K562 (cell line): ENCODE measurements around the gene DSPP. TPM values are rescaled to one million over a fixed set of nuclear protein-coding genes. Genes with fewer than 3 reads are reported as not detected.

ENCODE experiments used
- ATAC-seq: fragments of 200-7000 bp; cut with Tn5 transposase; 3 replicates; pipeline ENCODE4 v1.9.1; 2020; ENCODE audit warnings: moderate library complexity
- BruUV-seq: library from RNA; stranded (reverse); fragments of 400-500 nt; replicated peaks from 2 replicates; lab custom pipeline; 2021; lab: Mats Ljungman, UMichigan
- CTCF ChIA-PET: fragments of 300-600 bp; formaldehyde crosslinking; extraction: SDS; loops from one replicate; lab custom pipeline; 2021; ENCODE audit warnings: low intra/inter-chr PET ratio; lab: Yijun Ruan, JAX
- POLR2A ChIA-PET: fragments of 300-600, 350-650 bp; sonication (Branson Sonifier 250); formaldehyde crosslinking; extraction: SDS; loops from one replicate; lab custom pipeline; 2021; ENCODE audit warnings: antibody characterized with exemption, inconsistent platforms; lab: Yijun Ruan, JAX
- DNase-seq, 4 experiments: peaks; one replicate each; pipeline versions ENCODE4 v3.0.0 to v3.0.0-alpha.2; 2011 to 2018; ENCODE audit warnings: low spot score in 3 of 4, mixed read lengths in 3 of 4; ENCODE audit errors: extremely low read depth in 1 of 4
- FAIRE-seq: peaks from 2 replicates; lab custom pipeline; 2011; peaks lifted over from hg19 to GRCh38; lab: Jason Lieb, UNC
- H2AFZ ChIP-seq: 2 replicates; pipeline ENCODE4 v1.6.0; 2011; ENCODE audit warnings: low read depth, low read length, control low read depth, inconsistent platforms
- H3K27ac ChIP-seq: fragments of 200-600 bp; 3 replicates; pipeline ENCODE4 v1.8.0; 2011; ENCODE audit warnings: low read depth, mild to moderate bottlenecking, control low read depth, inconsistent platforms, low read length, moderate library complexity, mixed read lengths; ENCODE audit errors: extremely low read depth
- H3K27me3 ChIP-seq, 2 experiments: fragments of 300-600 bp in 1 of 2; 2 replicates in 1 of 2; 3 replicates in 1 of 2; pipeline versions ENCODE4 v1.6.0 to v1.8.0; 2011; ENCODE audit warnings: inconsistent platforms in 2 of 2, low read length in 2 of 2, mild to moderate bottlenecking in 1 of 2, mixed read lengths in 1 of 2, moderate library complexity in 1 of 2; ENCODE audit not compliant: control insufficient read depth in 2 of 2, insufficient read depth in 2 of 2
- H3K36me3 ChIP-seq: fragments of 300-600 bp; 3 replicates; pipeline ENCODE4 v1.8.0; 2011; ENCODE audit warnings: mild to moderate bottlenecking, low read length, inconsistent platforms; ENCODE audit not compliant: control insufficient read depth, insufficient read depth
- H3K4me1 ChIP-seq, 2 experiments: fragments of 200-600 bp in 1 of 2; replicated peaks in 1 of 2; 2 replicates in 1 of 2; 3 replicates in 1 of 2; pipeline versions ENCODE4 v1.5.1 to v1.8.0; 2011; ENCODE audit warnings: inconsistent platforms in 2 of 2, low read length in 2 of 2, mild to moderate bottlenecking in 1 of 2, mixed read lengths in 1 of 2, moderate library complexity in 1 of 2; ENCODE audit not compliant: control insufficient read depth in 2 of 2, insufficient read depth in 2 of 2
- H3K4me2 ChIP-seq: 2 replicates; pipeline ENCODE4 v1.6.1; 2011; ENCODE audit warnings: low read length, control low read depth, inconsistent platforms, mixed read lengths; ENCODE audit not compliant: insufficient read depth
- H3K4me3 ChIP-seq: fragments of 200-600 bp; sonication (generic), shearing (Covaris generic); 2 replicates; pipeline ENCODE4 v1.5.1; 2016; ENCODE audit warnings: control low read depth, inconsistent platforms
- H3K79me2 ChIP-seq: fragments of 200-600 bp; 3 replicates; pipeline ENCODE4 v1.8.0; 2011; ENCODE audit warnings: low read length, inconsistent platforms; ENCODE audit not compliant: control insufficient read depth, insufficient read depth
- H3K9ac ChIP-seq, 2 experiments: 2 replicates each; pipeline versions ENCODE4 v1.6.0 to v1.6.1; 2011; ENCODE audit warnings: low read depth in 2 of 2, low read length in 2 of 2, control low read depth in 1 of 2, inconsistent platforms in 1 of 2, mild to moderate bottlenecking in 1 of 2, mixed read lengths in 1 of 2; ENCODE audit not compliant: insufficient read depth in 1 of 2
- H3K9me1 ChIP-seq: one replicate; pipeline ENCODE4 v1.6.0; 2011; ENCODE audit warnings: inconsistent platforms, mild to moderate bottlenecking, low read length, moderate library complexity; ENCODE audit not compliant: control insufficient read depth, insufficient read depth
- H3K9me3 ChIP-seq: replicated peaks from 2 replicates; pipeline ENCODE4 v1.5.1; 2011; ENCODE audit warnings: low read depth, low read length, inconsistent platforms; ENCODE audit not compliant: control insufficient read depth, insufficient read depth
- H4K20me1 ChIP-seq: replicated peaks from 2 replicates; pipeline ENCODE4 v1.6.1; 2011; ENCODE audit warnings: low read length, inconsistent platforms, mixed read lengths; ENCODE audit not compliant: control insufficient read depth, insufficient read depth
- CBFA2T2 ChIP-seq: fragments of 450-650 bp; conservative IDR thresholded peaks from 2 replicates; pipeline ENCODE4 v1.6.1; 2017; ENCODE audit warnings: mild to moderate bottlenecking
- CBX3 ChIP-seq, 2 experiments: IDR thresholded peaks; 1 replicate in 1 of 2; 2 replicates in 1 of 2; pipeline ENCODE4 v1.6.1; 2012; ENCODE audit warnings: inconsistent platforms in 2 of 2, low read length in 2 of 2, borderline replicate concordance in 1 of 2, control low read depth in 1 of 2
- CXXC5 ChIP-seq: fragments of 250-450 bp; sonication (Bioruptor Pico); IDR thresholded peaks from 2 replicates; pipeline ENCODE4 v1.8.0; 2022; ENCODE audit warnings: inconsistent platforms, mild to moderate bottlenecking, moderate library complexity
- EWSR1 ChIP-seq: fragments of 450-650 bp; IDR thresholded peaks from 2 replicates; pipeline ENCODE4 v1.6.1; 2018; ENCODE audit warnings: borderline replicate concordance, mild to moderate bottlenecking, low read depth, moderate library complexity; ENCODE audit not compliant: partially characterized antibody
- FOXM1 ChIP-seq, 2 experiments: fragments of 450-650 bp in 1 of 2; sonication (generic) in 1 of 2; formaldehyde crosslinking in 1 of 2; IDR thresholded peaks; 2 replicates each; pipeline versions ENCODE4 v1.6.1 to v1.9.0; 2017 to 2022; ENCODE audit warnings: low read depth in 2 of 2, mild to moderate bottlenecking in 2 of 2, missing genetic modification reagents in 1 of 2, moderate library complexity in 1 of 2
- KDM2B ChIP-seq: fragments of 250-450 bp; sonication (Bioruptor Pico); IDR thresholded peaks from 2 replicates; pipeline ENCODE4 v1.8.0; 2021; ENCODE audit warnings: mild to moderate bottlenecking, moderate library complexity
- PHF8 ChIP-seq: fragments of 200-600 bp; sonication (generic); IDR thresholded peaks from 2 replicates; pipeline ENCODE4 v1.6.1; 2012; ENCODE audit warnings: mixed run types, mild to moderate bottlenecking, inconsistent platforms, low read length, moderate library complexity, borderline replicate concordance
- PRPF4 ChIP-seq: fragments of 200-400 bp; formaldehyde crosslinking; IDR thresholded peaks from one replicate; pipeline ENCODE4 v1.6.1; 2017; ENCODE audit warnings: low read length, low read depth, mild to moderate bottlenecking; ENCODE audit not compliant: insufficient read depth, poor library complexity, severe bottlenecking
- U2AF2 ChIP-seq: fragments of 200-400 bp; formaldehyde crosslinking; optimal IDR thresholded peaks from 2 replicates; pipeline ENCODE3; 2017; ENCODE audit warnings: low read depth, mild to moderate bottlenecking, low read length
- ZNF174 ChIP-seq: fragments of 250-450 bp; sonication (Bioruptor Pico); IDR thresholded peaks from 2 replicates; pipeline ENCODE4 v1.4.0; 2020; ENCODE audit warnings: mild to moderate bottlenecking
- ZNF224 ChIP-seq: sonication (generic); formaldehyde crosslinking; IDR thresholded peaks from 2 replicates; pipeline ENCODE4 v1.8.0; 2022; ENCODE audit warnings: mild to moderate bottlenecking, missing genetic modification reagents
- ZNF253 ChIP-seq: fragments of 250-450 bp; sonication (Bioruptor Pico); conservative IDR thresholded peaks from 2 replicates; pipeline ENCODE4 v1.6.1; 2021; ENCODE audit warnings: mild to moderate bottlenecking
- WGBS: fragments of 100-300 bp; shearing (Covaris generic); methylation state at CpG from one replicate; pipeline ENCODE4 v1.1.6; 2016; ENCODE audit warnings: low coverage, mixed read lengths; ENCODE audit not compliant: insufficient coverage; ENCODE audit errors: missing lambda C conversion rate; 5-methylcytosine and 5-hydroxymethylcytosine counted together
- in situ Hi-C: fragments of 300-500 bp; cut with MboI; formaldehyde crosslinking; loops from 4 replicates; pipeline ENCODE4 v1.15.0; 2018; ENCODE audit warnings: inconsistent platforms, mixed read lengths
- intact Hi-C: fragments of 100-400 bp; cut with micrococcal nuclease; formaldehyde crosslinking; loops from 2 replicates; pipeline ENCODE4 v1.14.2; 2022
- polyA plus RNA-seq, 8 experiments: library from polyadenylated mRNA; depleted of rRNA in 4 of 8; stranded (reverse) in 5 of 8; unstranded in 3 of 8; fragments of >200 nt; fragmentation: Nextera tagmentation in 2 of 8; fragmentation: Illumina TruSeq in 1 of 8; extraction: Ambion mirVana in 2 of 8; extraction: Trizol in 1 of 8; gene quantifications; 2 replicates each; pipeline versions ENCODE4 v1.2.1 to v1.2.3, GENCODE V29; 2011 to 2014; ENCODE audit warnings: inconsistent platforms in 1 of 8, missing spikeins in 1 of 8
- total RNA-seq, 7 experiments: library from RNA; depleted of rRNA in 6 of 7; stranded (reverse); fragments of >200 nt in 6 of 7; fragmentation: Illumina TruSeq in 2 of 7; extraction: Trizol in 2 of 7; gene quantifications; 2 replicates each; pipeline versions ENCODE4 v1.2.1 to v1.2.3, GENCODE V29; 2011 to 2021; ENCODE audit warnings: low replicate concordance in 1 of 7
- TF ChIP-seq, protein P1 (sequence below): sonication (generic); formaldehyde crosslinking; IDR thresholded peaks from 2 replicates; pipeline ENCODE4 v1.8.0; 2022; ENCODE audit warnings: mild to moderate bottlenecking, missing genetic modification reagents
- TF ChIP-seq, protein P2 (sequence below): sonication (generic); formaldehyde crosslinking; IDR thresholded peaks from 2 replicates; pipeline ENCODE4 v1.8.0; 2022; ENCODE audit warnings: mild to moderate bottlenecking, missing genetic modification reagents

Gene DSPP
- total and polyA plus RNA-seq, 9 of the 15 experiments (the other 6 are each of a cell fraction or from before 2014, with no cell fraction given): not detected

DNA sequence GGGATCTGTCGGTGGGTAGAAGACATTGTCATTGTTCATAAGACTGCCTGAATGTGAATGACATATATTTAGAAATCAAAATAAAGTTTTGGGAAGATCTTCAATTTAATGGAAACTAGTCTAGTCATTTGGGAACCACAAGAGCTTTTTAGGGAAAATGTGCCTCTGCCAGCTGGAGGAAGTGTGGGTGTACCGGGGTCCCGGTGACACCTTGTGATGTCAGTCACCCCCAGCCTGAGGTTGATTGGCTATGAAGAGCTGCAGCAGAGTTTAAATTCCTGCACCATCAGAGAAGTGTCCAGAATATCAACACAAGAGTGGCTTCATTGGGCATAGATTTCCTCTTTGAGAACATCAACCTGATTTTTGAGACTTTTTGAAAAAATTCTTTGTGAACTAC is 41.7 kb downstream of the DSPP start, which contains the start of gene DMP1 (continued):
- TF ChIP-seq KDM2B: no peak
- TF ChIP-seq, all 486 proteins: peak for 0

DNA sequence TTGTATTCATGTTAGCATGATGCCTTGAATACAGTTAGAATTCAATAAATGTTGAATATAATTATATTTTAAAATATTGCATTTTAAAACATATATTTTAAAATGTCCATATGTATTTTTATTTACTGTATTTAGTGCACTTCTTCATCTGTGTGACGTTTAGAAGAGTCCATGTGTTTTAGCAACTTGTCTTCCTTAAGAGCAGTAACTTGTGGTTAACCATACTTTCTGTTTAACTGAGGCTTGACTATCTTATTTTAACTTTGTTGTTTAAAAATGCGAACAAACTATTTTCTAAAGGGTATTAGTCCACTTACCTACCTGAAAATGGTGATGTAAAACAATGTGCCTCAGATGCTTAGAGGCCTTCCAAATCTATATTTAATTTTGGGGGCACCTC is 42.6 kb downstream of the DSPP start:
- Histone ChIP-seq H3K79me2 (no peaks in the 10 kb centered on the region), H3K36me3 (no peaks in the 10 kb centered on the region), H3K27me3 (no peaks in the 10 kb centered on the region), H2AFZ (no peak overlapping the region)
- ATAC-seq: no peak
- no peak for TF ChIP-seq PRPF4
- TF ChIP-seq ZNF253: no peak
- TF ChIP-seq, protein P1, sequence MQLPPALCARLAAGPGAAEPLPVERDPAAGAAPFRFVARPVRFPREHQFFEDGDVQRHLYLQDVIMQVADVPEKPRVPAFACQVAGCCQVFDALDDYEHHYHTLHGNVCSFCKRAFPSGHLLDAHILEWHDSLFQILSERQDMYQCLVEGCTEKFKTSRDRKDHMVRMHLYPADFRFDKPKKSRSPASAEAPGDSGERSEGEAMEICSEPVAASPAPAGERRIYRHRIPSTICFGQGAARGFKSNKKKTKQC (CRISPR knock-in tag): no peak
- TF ChIP-seq ZNF224 (CRISPR knock-in tag): no peak
- no peak for TF ChIP-seq PHF8
- TF ChIP-seq FOXM1 (IDR thresholded peaks at IDR 0.05; ENCODE audit: low read depth): no peak
- TF ChIP-seq FOXM1 (CRISPR knock-in tag; IDR thresholded peaks at IDR 0.05; ENCODE audit: low read depth): no peak
- no peak for TF ChIP-seq CBX3 (IDR thresholded peaks at IDR 0.05; ENCODE audit: borderline replicate concordance in 1 of 2, low read length in 2 of 2)
- no peak for TF ChIP-seq U2AF2
- TF ChIP-seq, protein P2, sequence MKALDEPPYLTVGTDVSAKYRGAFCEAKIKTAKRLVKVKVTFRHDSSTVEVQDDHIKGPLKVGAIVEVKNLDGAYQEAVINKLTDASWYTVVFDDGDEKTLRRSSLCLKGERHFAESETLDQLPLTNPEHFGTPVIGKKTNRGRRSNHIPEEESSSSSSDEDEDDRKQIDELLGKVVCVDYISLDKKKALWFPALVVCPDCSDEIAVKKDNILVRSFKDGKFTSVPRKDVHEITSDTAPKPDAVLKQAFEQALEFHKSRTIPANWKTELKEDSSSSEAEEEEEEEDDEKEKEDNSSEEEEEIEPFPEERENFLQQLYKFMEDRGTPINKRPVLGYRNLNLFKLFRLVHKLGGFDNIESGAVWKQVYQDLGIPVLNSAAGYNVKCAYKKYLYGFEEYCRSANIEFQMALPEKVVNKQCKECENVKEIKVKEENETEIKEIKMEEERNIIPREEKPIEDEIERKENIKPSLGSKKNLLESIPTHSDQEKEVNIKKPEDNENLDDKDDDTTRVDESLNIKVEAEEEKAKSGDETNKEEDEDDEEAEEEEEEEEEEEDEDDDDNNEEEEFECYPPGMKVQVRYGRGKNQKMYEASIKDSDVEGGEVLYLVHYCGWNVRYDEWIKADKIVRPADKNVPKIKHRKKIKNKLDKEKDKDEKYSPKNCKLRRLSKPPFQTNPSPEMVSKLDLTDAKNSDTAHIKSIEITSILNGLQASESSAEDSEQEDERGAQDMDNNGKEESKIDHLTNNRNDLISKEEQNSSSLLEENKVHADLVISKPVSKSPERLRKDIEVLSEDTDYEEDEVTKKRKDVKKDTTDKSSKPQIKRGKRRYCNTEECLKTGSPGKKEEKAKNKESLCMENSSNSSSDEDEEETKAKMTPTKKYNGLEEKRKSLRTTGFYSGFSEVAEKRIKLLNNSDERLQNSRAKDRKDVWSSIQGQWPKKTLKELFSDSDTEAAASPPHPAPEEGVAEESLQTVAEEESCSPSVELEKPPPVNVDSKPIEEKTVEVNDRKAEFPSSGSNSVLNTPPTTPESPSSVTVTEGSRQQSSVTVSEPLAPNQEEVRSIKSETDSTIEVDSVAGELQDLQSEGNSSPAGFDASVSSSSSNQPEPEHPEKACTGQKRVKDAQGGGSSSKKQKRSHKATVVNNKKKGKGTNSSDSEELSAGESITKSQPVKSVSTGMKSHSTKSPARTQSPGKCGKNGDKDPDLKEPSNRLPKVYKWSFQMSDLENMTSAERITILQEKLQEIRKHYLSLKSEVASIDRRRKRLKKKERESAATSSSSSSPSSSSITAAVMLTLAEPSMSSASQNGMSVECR (CRISPR knock-in tag): no peak
- TF ChIP-seq CBFA2T2: no peak
- no peak for TF ChIP-seq EWSR1
- TF ChIP-seq CXXC5 (CRISPR knock-in tag): no peak
- no peak for TF ChIP-seq ZNF174 (CRISPR knock-in tag)
- TF ChIP-seq, all 486 proteins: peak for 0
- Histone ChIP-seq H3K4me3 (no peak overlapping the region), H3K4me2 (no peak overlapping the region), H3K9me1 (no peaks in the 10 kb centered on the region), H4K20me1 (no peaks in the 10 kb centered on the region), H3K4me1 (no peaks in the 10 kb centered on the region), H3K27ac (no peak overlapping the region), H3K9me3 (no peaks in the 10 kb centered on the region), H3K9ac (no peak overlapping the region)
- intact Hi-C loops (no loop called here), in situ Hi-C loops (no loop called here)
- no TSS peak for BruUV-seq
- FAIRE-seq: no peak
- CTCF ChIA-PET: no interaction called here
- POLR2A ChIA-PET: no interaction called here
- DNase-seq: no peak
- WGBS: 0% methylated on average over 2 of the region's 2 CpGs
